ENCODE measurements around the gene SPTBN1.
A peak's percentile ranks its signal among the peaks of the same experiment; 100 is the strongest.
"Not testable (repeated sequence)": the region's sequence is repeated elsewhere in the genome, so short reads cannot be mapped to it uniquely, and the experiment has no call there.

SPTBN1 gene

DNA sequence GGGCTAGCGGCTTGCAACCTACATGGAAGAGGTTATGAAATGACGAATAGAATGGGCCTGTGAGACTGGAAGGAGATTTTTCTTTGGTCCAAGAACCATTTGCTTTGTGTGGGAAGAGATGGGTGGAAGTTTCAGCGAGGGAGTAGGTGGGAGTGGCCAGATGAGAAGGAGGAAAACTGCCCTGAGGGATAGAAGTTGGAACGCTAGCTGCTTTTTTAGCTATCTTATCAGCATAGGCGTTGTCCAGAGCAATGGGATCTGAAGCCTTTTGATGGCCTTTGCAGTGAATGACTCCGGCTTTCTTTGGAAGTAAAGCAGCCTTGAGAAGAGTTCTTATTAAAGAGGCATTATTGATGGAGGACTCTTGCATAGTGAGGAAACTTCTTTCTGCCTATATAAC lies 52.4 kb downstream of the SPTBN1 start:
- DNase-seq = no peak

GRCh38 chr2:54509043-54509442 lies 52.9 kb downstream of the SPTBN1 start:
- not testable (repeated sequence) for DNase-seq

DNA sequence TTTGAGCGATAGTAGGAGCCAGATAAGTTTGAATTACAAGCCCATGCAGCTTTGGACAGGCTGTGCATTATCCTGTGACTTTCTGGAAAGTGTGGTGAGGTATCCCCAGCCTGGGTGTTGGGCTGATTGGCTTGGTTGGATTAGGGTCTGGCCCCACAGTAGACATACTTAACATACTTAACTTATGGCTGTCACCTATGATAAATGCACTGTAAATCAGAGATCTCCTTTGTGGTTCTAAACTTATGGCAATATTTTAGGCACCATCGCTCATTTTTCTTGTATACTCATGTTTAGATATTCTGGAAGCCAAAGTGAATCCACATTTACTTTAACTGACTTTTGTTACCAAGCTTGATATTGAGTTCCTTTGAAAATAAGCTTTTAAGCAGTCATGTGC lies 54.8 kb downstream of the SPTBN1 start:
- DNase-seq = no peak

- no peak for DNase-seq
Measured at GRCh38 chr2:54512183-54512582, 56.1 kb downstream of the SPTBN1 start.

- no peak for DNase-seq
Measured at GRCh38 chr2:54512663-54513362, 56.7 kb downstream of the SPTBN1 start.

- DNase-seq = no peak
Measured at GRCh38 chr2:54513363-54513715, 57.2 kb downstream of the SPTBN1 start.

GRCh38 chr2:54514822-54515569 lies 58.9 kb downstream of the SPTBN1 start:
- DNase-seq = no peak

- no peak for DNase-seq
Measured at GRCh38 chr2:54516842-54517241, 60.7 kb downstream of the SPTBN1 start.

DNA sequence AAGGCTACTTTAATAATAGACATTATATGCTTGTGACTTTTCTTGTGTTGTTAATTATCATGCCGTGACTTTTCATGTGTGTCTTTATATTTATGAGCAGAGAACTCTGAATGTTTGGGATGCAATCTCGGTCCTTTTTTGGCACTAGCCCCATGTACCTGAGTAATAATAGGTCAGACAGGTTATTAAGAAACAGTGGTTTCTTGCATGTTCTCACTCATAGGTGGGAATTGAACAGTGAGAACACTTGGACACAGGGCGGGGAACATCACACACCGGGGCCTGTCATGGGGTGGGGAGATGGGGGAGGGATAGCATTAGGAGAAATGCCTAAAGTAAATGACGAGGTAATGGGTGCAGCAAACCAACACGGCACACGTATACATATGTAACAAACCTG lies 61.9 kb downstream of the SPTBN1 start:
- not testable (repeated sequence) for DNase-seq

DNA sequence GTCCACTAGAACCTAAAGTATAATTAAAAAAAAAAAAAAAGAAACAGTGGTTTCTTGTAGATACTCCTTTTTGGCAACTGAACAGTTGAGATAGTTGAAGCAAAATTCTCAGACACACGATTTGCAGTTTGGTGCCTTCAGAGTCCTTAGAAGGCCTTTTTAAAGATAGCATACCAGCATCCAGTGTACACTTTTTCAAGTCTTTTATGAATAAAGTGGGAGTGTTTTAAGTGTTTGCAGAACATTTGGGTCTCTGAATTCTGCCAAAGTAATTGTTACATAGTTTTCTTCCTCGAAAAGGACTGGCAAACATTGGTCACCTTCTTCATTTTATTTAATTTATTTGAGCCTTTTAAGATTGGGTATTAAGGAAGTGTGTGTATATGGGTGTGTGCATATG lies 62.3 kb downstream of the SPTBN1 start:
- DNase-seq = no peak

DNA sequence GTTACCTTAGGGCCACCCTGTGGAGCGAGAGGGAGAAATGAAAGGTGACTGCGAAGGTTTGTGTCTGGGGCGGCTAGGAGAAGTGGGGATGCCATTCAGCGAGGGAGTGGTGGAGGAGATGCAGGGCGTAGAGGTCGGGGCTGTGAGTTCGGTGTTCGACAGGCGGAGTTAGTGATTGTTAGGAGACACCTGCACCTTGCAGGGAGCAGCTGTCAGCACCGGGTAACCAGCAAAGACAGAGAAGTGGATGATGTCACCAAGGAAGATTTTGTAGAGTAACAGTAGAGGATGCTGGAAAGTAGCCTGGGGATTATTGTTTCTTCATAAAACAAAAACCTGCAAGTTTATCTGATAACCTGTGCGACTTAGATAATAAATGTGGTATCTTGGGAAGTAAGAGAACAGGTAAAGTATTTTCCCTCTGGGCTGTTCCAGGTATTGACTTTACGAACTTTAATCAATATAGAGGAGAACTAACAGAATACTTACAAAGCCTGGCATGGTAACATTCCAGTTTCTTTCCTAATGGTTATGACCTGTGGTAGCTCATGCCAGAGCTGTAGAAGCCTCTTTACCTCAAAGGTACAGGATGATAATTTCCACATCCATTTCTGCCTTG lies 63.8 kb downstream of the SPTBN1 start:
- no peak for DNase-seq

DNA sequence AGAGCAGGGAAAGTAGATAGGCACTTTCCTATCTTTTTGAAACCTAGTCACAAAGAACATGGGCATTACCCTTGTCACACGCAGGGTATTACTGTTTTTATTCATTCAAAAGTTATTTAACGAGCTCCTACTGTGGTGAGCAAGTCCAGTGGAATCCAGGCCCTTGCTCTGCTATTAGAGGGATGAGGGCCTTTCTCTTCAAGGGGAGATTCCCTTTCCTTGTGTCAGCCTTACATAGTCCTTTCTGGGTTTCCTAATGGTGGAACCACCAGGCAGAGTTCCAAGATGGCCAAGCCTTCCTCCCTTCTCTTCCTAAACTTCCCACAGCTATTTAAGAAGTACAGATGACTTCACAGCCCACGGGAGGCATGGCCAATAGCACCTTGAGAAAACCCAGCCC lies 64.6 kb downstream of the SPTBN1 start:
- no peak for DNase-seq

- DNase-seq = peak; percentile 67
Measured at GRCh38 chr2:54522624-54523281, 66.6 kb downstream of the SPTBN1 start.

DNA sequence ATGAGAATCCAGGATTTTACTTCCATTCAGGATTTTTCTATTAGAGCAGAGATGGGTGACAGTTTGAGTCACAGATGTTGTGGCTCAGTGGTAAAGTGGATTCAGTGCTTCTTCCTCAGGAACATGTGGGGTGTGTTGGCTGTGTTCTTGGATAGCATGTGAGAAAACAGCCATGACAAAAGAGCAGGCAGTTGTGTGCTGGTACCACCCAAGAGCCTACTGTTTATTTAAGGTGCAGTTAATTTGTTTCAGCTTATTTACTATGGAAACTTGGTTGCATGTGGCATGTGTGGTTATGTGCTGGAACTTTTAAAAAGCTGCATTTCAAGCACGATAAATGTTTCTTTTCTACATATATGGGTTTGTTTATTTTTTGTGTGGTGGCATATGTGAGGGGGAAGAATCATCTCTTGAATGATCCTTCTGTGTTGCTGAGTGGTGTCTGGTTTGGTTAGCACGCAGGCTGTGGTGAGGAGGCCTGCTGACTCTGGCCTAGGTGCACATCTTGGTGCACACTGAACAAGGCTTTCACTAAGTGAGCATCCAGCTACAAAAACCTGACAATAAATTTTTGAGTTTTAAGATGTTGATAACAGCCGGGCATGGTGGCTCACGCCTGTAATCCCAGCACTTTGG lies 67.3 kb downstream of the SPTBN1 start:
- no peak for DNase-seq

DNA sequence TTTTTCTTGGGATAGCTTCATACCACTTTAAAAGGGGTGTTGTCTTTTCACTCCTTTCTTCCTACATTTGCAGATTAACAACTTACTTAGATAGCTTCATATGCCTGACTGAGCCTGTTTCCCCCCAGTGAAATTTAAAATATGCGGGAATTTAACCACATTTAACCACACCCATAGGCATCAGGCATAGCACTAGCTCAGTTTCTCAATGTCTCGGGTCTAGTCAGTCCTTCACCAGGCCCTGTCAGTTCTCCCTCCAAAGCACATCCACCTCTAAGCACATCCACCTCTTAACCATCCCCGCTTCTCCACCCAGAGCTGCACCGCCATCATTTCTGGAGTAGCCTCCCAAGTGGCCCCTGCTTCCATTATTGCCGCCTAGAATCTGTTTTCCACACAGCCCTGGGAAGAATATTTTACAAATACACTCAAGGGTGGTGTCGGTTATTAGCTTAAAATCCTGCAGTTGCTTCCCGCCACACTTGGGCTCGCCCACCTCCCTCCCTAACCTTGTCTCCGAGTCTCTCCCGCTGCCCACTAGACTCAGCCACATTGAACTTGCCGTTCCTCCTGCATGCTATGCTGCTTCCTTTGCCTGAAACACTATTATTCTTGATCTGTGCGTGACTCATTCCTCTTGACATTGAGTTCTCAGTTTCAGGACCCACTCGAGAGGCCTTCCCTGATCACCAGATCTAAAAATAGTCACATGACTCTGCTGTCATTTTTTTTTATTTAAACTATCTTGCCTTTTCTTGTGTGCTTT lies 68.3 kb downstream of the SPTBN1 start:
- DNase-seq = peak; percentile 18

- no peak for DNase-seq
Measured at GRCh38 chr2:54525321-54525720, 69.2 kb downstream of the SPTBN1 start.

DNA sequence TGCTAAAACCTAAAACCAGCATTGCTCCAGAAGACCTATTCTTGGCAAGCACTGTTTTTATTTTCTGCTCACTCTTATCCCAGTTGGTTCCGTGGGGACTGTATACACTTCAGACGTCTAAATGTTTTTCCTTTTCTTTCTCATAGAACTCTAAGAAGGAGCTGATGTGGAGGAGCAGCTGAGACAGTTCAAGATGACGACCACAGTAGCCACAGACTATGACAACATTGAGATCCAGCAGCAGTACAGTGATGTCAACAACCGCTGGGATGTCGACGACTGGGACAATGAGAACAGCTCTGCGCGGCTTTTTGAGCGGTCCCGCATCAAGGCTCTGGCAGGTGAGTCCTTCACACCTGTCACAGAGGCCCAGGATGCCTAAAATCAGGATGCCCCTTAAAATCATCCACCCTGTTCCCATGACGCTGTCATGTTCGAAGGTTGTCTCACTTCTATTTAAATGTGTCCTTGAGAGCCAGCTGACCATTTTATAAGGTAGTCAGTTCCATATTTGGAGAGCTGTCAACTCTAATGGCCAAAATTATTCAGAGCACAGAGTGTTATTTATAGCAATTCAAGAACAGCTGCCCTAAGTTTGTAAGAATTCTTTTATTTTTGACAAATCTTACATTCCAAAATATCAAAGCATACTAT lies 70.2 kb downstream of the SPTBN1 start:
- no peak for DNase-seq

DNA sequence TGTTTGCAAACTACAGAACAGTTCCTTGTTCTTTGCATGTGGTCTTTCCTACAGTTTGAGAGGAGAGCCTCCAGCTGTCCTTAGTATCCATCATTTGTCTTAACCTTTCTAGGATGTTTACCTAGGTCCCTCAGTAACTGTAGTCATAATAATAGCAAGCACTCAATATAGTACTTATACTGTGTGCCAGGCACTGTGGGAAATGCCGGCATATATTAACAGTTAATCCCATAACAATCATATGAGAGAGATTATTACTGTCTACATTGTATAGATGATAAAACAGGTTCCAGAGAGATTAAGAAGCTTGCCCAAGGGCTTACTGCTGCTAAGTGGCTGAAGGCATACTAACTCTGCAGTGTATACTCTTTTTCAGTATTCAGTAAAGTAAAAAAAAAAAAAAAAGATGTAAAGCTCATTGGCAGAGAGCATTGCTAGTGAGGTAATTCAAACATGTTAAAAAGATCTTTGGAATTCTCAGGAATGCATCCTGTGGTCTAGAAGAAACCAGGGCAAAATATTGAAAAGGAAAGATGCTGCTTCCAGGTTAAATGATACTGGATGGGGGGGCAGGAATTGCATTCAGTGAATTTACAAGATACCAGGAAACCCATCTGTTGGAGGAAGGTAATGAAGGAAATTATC lies 72.3 kb downstream of the SPTBN1 start:
- DNase-seq = no peak

DNA sequence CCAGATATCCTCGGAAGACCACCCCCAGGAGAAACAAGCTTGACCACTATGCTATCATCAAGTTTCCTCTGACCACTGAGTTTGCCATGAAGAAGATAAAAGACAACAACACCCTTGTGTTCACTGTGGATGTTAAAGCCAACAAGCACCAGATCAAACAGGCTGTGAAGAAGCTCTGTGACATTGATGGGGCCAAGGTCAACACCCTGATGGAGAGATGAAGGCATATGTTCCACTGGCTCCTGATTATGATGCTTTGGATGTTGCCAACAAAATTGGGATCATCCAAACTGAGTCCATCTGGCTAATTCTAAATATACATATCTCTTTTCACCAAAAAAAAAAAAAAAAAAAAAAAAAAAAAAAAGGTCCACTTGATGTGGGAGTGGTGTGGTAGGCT lies 73.4 kb downstream of the SPTBN1 start:
- not testable (repeated sequence) for DNase-seq

GRCh38 chr2:54529935-54530334 lies 73.8 kb downstream of the SPTBN1 start:
- DNase-seq = no peak

DNA sequence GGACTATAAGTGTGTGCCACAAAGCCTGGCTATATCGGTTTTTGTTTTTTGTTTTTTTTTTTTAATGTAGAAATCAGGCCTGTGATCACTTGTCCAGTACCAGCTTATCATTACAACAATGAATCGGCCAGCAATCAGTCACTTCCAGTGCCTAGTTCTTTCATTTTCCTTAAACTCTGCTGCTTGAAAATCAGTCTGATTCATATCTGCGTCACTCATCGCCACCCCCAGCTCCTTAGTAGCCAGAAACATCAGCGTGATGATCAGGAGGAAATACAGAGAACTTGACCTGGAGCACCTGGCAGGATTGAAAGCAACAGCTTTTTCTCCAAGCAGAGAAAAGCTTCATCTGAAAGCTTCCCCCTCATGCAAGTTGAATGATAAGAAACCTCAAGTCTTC lies 75.4 kb downstream of the SPTBN1 start:
- no peak for DNase-seq
